GM19043 (cell line): Measurements from ENCODE around the gene NOS2.
"Not testable (repeated sequence)": the region's sequence is repeated elsewhere in the genome, so short reads cannot be mapped to it uniquely, and the experiment has no call there.

ENCODE experiments used
- ATAC-seq: cut with Tn5 transposase; IDR thresholded peaks from one replicate; pipeline ENCODE4 v1.9.1; 2021; ENCODE audit warnings: low read depth; ENCODE audit not compliant: unreplicated experiment

The NOS2 gene

GRCh38 chr17:27740541-27740940, 59.8 kb downstream of the NOS2 start:
- ATAC-seq, result not testable (repeated sequence)

- ATAC-seq, result no peak
These were observed 66.6 kb downstream of the NOS2 start for GRCh38 chr17:27733773-27734172.

GRCh38 chr17:27732746-27733145, 67.6 kb downstream of the NOS2 start:
- not testable (repeated sequence) for ATAC-seq

GRCh38 chr17:27725982-27726381, 74.3 kb downstream of the NOS2 start:
- ATAC-seq, result not testable (repeated sequence)

GRCh38 chr17:27721797-27722196, 78.5 kb downstream of the NOS2 start:
- no peak for ATAC-seq
